ENCODE data around the gene PIK3AP1.

Gene PIK3AP1

DNA sequence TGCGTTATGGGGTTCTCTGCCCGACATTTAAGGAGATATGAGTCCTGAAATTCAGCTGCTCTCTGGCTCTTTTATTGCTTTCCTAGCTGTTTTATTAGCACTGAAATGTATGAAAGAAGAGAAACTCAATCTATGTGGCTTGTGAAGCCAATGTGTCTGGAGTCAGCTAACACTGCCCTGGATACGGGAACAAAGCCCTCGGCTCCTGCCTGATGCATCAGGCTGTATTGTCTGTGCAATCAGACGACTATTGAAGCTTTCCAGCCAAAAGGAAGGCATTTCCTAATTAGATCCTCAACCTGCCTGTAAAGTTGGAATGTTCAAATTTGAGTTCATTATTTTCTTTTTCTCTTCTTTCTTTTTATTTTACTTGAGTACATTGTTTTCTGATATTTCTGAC lies 111.5 kb downstream of the PIK3AP1 start:
- no peak for DNase-seq (ENCODE audit: low read depth)

DNA sequence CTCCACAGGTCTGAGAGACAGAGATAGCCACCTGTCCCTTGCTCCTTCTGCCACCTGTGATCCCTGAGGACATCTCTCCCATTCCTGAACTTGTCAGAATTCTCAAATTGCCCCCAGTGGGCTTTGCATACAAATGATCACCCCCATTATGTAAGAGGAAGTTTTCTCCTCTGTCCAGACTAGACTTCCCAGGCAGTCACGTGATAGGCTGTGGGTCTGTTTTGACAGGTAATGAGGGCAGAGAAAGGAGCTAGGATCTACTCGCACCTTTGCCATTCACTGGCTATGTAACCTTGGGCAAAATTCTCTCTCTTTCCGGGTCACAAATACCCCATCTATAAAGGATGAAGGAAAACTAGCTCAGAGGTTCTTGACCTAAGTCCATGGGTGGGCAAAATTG lies 112.1 kb downstream of the PIK3AP1 start:
- no peak for DNase-seq (ENCODE audit: low read depth)

DNA sequence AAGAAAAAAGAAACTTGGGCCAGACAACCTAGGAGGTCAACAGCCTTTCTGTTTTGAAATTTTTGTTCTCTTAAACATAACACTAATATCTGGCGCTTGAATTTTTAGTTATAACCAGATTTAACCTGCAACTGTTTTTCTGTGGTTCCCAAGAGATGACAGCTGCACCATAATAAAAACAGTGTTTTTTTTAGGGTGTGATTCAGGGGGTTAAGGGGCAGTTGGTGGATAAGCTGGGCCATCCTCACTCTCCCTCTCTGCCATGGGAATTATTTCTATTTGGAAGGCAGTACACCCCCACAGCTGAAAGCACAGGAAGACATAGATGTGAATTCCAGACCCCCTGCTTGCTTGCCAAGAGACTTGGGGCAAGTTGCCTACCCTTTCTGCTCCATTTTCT lies 113.4 kb downstream of the PIK3AP1 start:
- DNase-seq (ENCODE audit: low read depth), result no peak

DNA sequence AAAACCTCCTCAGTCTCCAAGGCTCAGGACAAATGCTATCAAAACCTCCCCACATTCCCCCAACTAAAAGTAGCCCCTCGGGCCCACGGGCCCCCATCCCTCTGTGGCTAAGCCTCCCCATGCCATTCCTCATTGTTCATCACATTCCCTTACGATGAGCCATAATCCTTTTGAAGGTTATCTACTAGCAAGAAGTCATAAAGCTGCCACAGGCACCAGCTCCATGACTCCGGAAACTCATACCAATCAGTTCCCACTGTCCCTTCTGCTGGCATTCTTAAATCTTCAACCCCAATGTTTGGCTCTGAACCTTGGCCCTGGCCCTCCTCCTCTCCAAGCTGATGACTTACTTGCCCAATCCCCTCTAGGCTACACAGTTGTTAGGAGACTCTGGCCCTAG lies 114.1 kb downstream of the PIK3AP1 start:
- DNase-seq (ENCODE audit: low read depth), result no peak

DNA sequence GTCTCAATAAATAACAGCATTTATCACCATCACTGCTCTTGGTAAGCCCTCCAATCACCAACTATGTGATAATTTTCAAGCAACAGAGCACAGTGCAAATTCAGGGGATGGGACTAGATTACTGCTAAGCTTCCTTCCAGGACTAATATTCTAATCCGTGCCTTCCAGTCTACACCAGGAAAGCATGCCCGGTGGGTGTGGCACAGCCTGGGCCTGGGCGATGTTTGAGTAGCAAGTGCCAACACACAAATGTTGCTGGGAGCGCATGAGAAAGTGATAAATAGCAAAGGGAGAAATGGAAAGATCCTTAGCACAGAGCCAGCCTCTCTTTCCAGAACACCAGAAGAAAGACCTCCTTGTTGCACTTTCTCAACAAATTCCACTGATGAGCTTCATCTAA lies 120.0 kb downstream of the PIK3AP1 start:
- no peak for DNase-seq (ENCODE audit: low read depth)

DNA sequence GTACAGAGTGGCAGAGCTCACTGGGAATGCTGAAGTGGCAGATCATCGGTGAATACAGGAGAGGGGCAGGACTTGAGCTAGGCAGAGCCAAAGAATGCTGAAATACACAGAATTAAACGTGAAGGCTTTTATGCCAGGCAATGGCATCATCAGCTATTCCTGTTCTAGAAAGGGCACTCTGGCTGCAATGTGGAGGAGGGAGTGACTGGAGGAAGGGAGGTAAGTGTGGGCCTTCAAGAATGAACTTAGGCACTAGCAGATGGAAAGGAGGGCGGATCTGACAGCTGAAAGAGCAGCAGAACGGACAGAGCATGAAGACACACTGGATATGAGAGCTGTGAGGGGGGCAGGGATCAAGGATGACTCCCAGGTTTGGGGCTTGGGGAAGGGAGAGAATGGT lies 121.5 kb downstream of the PIK3AP1 start:
- no peak for DNase-seq (ENCODE audit: low read depth)

DNA sequence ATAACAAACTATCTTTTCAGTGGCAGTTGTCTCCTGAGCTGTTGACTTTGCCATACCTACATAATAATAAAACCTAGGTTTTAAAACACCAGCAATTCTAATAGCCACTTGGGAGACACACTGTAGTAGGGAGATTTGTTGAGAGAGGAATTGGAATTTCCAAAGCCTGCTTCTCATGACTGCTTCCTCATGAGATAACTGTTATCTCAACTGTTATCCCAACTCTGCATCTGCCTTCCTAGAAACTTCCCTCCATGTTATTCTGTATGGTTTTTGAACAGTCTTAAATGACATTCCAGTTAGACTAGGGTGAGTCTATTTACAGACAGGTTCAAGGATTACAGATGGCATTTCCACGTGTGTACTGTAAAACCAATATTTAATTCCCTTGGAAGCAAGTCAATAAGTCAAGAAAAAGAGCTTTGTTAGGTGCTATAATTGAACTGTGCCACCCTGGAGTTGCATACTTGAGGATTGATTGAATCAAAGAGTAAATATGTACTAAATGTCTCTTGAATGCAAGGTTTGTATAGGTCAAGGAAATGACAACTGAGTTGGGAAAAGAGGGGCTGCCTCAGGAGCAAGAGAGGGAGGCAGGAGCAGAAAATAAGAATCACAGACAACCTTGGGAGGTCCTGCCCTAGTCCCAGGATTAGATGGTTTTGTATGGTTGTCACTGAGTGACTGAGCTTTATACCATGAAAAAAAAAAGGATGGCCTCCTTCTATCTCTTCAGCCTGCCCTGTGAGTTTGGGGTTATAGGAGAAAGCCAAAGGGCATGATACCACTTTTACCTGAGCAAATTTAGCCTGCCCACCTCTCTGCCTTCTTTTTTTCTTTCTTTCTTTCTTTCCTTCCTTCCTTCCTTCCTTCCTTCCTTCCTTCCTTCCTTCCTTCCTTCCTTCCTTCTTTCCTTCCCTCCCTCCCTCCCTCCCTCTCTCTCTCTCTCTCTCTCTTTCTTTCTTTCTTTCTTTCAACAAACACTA lies 123.6 kb downstream of the PIK3AP1 start:
- no peak for DNase-seq (ENCODE audit: low read depth)

DNA sequence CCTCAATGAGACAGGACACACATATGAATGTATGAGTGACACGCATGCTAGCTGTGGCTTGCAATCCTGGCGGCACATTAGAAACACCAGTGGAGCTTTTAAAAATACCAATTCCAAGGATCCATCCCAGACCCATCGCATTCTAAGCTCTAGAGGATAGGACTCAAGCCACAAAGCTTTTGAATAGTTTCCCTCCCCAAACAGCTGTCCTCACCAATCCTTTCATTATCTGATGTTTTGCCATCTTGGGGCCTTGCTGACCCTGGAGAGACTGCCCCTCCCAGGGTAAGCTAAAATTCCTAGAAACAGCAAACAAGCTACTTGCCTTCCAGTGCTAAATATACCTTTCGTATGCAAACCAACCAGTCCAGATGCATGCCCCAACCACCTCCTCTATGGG lies 124.6 kb downstream of the PIK3AP1 start:
- no peak for DNase-seq (ENCODE audit: low read depth)

DNA sequence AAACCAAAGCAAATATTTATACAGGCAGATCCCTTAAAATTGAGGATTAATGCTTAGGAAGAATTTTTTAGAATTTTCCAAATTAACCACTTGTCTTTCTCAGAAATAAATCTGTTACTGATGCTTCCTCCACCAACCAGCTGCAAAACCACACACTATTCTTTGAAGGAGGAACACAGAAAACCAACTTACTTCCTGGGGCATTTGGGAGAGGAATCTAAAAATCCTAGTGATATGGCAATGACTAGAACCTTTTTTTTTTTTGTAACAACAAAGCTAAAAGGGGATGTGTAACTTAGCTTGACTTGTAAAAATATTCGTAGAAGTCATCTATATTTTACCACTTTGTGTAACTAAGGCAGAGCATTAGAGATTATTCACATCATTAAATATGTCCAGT lies 128.4 kb downstream of the PIK3AP1 start:
- DNase-seq (ENCODE audit: low read depth), result no peak

DNA sequence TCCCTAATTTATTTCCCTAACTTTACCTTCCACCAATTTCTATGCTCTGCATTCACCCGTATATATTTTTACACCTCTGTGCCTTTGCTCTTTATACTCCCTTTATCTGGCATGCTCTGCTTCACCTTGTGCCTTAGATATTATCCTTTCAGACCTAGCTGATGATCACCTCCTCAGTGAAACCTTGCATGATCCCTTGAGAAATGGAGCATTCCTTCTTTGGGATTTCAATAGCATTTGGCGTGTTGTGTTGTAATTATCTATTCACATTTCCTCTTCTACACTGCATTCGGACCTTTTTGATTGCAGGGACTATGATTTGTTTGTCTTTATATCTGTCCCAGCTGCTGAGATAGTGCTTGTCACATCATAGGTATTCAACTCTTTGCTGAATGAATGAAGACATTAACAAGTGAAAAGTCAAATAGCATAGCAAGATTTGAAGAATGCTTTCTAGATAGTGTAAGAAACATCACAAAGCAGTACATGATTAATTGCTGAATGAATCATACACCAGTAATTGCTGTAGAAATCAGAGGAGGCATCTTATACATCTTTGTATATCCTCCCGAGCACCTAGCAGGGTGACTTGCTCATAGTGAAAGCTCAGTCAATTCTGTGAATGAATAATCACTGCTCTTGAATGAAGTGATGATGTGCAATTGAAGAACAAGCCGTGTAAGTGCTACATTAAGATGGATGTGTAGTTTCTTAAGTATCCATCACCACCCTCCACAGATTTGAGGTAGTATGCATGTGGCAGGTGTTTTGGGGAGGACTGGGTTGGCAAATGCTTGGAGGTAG lies 131.5 kb downstream of the PIK3AP1 start:
- no peak for DNase-seq (ENCODE audit: low read depth)

DNA sequence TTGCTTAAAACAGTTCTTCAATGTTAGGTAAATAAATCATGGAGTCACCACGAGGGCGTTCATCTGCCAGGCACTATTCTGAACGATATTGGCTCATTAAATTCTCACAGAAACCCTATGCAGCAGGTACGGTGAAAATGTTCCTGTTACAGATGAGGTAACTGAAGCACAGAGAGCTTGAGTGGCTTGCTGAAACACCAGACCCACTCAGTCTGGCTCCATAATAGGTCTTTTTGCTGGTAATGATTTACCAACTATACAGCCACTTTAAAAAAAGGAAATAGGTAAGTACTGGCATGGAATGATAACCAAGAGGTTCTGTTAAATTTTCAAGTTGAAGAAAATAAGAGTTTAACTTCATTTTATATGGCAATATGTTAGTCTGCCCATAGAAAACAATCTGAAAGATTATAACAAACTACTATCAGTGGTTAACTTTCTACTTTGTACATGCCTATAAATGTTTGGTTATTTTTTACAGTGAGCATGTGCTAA lies 132.2 kb downstream of the PIK3AP1 start:
- DNase-seq (ENCODE audit: low read depth), result no peak

DNA sequence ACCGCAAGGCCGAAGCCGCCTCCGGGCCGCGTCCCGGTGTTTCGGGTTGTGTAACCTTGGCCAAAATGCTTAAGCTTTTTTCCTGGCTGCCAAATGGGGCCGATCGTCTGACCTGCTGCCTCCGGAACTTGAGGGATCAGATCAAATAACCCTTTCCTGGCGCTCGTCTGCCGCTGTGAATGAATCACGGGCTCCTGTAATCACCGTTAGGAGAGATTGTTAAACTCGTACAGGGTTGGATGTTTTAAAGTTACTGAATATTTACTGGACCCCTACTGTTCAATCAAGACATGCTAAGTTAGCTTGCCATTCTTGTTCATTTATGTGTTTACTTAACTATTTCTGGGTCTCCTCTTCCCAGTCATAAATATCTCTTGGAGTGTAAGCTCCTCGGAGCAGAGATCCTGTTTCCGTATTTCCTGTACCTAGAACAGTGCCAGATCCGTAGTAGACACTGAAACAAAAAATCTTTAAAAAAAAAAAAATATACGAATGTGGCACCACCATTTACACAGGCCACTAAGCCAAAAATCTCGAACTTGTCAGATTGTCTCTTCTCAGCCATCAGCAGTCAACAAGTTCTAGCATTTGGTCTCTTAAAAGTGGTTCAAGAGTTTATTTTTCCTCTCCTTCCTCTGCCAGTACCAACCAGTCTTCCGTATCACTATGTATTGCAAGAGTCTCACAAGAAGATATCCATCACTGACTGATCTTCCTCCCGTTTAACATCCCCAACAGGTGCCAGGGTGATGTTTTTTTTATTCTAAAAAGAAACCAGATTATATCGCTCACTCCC lies 132.9 kb downstream of the PIK3AP1 start:
- peak; percentile 55 for DNase-seq (ENCODE audit: low read depth)

DNA sequence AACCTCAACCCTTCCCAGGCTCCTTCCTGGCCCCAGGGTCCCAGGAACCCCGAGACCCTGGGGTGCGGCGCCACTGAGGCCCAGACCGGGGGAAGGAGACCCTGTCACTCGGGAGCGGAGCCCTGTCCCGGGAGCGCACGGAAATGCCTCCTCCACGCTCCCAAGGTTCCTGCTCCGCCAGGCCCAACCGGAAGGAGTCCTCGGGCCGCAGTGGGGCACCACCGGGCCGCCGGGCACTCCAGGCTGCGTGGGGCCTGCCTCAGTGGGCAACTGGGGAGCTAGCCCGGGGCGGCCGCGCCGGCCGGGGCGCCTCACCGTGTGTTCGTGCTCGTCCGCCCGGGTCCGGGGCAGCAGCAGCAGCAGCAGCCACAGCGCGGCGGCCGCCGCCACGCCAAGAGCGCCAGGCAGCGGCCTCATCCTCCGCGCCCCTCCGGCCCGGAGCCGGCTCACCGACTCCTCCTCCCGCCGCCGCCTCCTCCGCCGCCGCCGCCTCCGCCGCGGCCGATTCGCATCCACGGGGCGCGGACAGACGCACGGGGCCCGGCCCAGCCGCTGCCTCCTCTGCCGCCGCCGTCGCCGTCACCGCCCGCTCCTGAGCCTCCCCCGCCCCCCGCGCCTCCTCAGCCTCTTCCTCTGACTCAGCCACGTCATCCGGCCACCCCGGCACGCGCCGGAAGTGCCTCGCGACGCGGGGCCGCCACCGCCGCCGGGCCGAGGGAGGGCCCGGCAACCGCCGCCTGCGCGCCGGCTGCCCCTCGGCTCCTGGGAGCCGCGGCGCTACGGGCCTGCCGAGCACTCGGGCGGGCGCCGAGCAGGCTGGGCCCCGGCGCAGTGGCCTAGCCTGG lies 133.7 kb downstream of the PIK3AP1 start, which contains the start of gene TM9SF3:
TSS of gene TM9SF3 (minus strand) at position 594 of the 845 bp plus-strand sequence. CDS start at position 417, 177 bp downstream.
- DNase-seq (ENCODE audit: low read depth), result peak; percentile 92

DNA sequence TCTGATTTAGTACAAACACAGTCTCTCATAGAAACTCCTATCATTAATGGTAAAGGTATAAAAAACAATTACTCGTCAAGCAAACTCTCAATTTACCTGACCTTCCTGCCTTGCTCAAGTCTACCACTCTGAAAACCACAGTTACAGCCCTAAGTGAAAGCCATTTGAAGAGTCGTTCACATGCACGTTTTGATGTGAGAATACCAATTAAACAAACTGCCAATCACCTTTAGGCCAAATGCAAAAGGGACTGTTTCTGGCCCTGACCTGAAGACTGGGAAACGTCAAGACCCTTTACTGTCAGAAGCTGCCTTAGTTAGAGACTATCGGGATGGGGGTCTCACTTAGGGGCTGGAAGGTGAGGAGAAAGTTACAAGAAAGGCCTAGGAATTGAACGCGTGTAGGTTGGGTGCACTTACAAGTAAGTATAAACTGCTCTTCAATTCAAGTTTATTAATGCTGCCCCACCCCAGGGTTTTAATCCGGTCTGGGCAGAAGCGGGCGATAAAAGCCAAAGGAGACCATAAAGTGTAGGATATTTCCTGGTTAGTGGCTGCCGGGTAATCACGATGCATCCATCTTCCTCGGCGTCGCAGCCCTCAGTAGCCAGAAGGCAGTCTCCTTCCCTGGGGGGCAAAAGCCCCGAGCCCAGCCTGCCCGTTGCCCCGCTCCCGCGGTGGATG lies 134.4 kb downstream of the PIK3AP1 start:
- peak; percentile 5 for DNase-seq (ENCODE audit: low read depth)

DNA sequence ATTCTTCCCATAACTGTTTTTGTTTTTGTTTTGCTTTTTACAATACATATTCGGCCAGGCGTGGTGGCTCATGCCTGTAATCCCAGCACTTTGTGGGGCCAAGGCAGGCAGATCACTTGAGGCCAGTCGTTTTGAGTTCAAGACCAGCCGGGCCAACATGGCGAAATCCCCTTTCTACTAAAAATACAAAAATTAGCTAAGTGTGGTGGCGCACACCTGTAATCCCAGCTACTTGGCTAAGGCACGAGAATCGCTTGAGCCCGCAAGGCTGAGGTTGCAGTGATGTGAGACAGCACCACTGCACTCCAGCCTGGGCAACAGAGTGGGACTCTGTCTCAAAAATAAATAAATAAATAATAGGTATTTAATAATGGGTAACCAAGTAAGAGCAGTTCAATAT lies 135.8 kb downstream of the PIK3AP1 start:
- DNase-seq (ENCODE audit: low read depth), result no peak

DNA sequence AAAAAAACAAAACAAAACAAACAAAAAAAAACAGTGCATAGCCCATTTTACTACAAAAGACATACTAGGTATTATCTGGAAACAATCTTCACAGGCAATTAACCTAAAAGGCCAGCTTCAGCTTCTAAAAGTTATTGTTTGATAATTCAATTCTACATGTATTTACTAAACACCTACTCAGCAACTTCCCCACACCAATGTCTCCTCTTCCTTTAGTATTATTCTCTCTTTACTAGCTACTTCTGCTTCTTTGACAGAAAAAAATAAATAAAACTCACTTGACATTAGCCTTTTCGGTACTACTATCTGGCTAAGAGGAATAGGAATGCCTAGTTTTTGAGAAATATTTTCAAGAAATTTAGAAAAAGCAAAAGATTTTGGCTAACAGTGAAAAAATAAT lies 136.3 kb downstream of the PIK3AP1 start:
- no peak for DNase-seq (ENCODE audit: low read depth)

DNA sequence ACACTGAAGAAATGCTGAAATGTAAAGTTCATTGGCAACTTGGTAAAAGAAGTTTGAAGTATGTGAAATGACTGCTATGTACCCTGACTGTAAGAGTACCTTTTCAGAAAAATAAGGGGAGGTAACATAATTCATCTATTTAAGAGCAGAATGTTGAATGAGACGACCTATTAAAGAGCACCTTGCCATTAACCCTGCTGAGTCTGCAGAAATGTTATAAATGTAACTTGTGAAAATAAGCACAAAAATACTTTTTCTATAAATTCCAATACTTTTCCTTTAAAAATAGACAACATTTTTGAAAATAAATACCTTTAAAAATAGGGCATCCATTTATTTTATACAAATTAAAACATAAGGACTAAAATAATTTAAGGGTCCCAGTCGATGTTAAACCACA lies 141.2 kb downstream of the PIK3AP1 start:
- DNase-seq (ENCODE audit: low read depth), result no peak

DNA sequence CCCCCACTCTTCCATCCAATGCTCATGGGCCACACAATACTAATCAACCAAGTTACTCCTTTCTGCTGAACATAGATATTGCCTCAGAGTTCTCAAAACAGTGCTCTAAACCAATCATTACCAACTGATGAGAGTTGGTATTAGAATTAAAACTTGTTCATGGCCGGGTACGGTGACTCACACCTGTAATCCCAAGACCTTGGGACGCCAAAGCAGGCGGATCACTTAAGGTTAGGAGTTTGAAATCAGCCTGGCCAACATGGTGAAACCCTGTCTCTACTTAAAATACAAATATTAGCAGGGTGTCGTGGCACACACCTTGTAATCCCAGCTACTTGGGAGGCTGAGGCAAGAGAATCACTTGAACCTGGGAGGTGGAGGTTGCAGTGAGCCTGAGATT lies 141.7 kb downstream of the PIK3AP1 start:
- no peak for DNase-seq (ENCODE audit: low read depth)

DNA sequence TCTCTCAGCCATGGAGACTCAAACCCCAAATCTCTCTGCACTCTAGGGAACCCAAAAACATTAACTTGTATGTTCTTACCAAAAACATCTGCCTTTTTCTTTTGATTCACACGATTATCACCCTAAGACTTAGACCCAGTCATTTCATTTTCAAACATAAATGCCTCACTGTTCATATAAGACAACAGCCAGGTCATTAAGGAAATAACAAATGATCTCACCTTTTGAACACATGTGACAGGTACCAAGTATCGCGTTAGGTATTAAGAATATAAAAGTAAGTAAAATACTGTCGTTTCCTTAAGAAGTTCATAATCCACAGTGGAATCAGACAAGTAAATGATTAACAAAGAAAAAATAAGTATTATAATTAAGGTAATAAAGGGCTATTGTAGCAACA lies 142.3 kb downstream of the PIK3AP1 start:
- no peak for DNase-seq (ENCODE audit: low read depth)

DNA sequence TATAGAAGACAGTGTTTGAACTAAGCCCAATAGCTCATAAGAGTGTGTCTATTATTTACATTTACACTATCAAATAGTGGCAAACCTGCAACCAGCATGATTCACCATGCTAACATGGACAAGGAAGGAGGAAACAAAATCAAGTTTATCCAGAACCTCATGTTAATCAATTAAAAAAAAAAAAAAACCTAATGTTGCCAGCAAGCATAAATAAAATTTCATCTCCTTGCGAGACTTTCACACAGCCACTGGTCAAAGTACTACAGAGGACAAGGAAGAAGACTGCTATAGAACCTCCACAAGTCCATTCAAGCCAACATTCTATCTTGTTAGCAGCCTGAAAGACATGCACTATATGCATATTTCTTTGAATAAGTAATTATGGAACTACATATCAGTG lies 143.2 kb downstream of the PIK3AP1 start:
- DNase-seq (ENCODE audit: low read depth), result no peak

Data from T-helper 22 cell (primary cell).